ENCODE results near the gene KDM5C.

KDM5C gene
- total RNA-seq: 308 reads per million, percentile 96 among the genes with 10 or more reads in this experiment

DNA sequence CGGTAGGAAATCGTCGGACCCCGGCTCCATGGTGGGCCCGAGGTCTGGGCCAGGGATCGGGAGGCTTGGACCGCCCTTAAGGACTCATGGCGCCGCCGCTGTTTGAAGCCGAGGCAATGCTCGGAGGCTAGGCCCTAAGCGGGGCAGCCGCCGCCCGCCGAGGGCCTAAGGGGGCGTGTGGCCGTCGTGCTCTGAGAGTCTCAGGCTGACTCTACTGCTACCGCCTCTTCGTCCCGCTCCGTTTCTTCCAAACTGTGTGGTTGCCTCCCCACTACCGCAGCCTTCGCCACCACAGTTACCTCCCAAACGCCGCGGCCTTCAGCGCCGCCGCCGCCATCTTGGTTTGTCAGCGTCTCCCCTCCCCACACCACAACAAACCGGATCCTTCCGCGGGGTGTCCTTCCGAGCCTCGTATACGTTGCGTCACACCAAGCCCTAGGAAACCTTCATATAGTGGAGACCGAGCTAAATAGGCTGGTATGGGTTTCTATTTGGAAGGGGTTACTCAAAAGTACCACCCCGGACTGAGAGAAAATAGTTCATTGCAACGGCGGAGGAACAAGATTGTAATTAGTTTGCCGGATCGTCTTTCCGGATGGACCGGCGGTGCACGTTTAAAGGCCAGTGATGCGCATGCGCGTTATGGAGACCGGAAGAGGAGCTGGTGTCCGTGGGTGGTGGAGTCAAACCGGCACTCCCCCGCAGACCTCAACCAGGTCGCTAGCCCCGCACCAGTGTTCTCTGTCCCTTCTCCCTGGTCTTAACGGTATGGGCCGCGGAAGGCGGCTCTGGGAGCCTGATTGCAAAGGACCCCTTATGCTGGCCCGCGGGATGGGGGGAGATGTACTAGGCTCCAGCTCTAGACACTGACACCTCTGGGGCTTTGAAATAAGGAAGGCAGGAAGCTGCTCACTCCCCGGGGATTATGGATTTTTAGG, at the start of gene KDM5C:
TSS of gene KDM5C (minus strand) at position 348 of the 938 bp plus-strand sequence. CDS start at position 30, 318 bp downstream.
- DNase-seq: peak; percentile 89

DNA sequence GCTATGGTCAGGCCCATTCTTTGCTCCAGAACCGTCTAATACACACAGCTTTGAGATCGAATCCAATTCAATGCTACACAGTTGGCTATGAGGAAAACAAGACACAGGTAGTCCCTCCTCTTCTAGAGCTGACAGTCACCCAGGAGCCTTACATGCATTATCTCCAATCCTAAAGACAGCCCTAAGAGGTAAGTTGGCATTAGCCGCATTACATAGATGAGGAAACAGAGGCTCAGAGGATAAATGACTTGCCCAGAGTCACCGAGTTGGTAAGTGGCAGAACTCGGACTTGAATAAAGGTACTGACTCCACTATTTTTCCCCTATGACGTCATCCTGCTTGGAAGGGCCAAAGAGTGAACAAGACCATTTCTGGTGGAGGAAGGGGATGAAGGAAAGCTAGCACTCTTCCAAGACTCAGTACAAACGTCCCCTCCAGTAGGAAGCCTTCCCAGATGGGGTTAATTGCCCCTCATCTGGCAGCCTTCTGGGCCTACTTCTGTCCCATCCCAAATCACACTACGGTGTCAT, 47.9 kb upstream of the KDM5C start:
- DNase-seq: no peak

DNA sequence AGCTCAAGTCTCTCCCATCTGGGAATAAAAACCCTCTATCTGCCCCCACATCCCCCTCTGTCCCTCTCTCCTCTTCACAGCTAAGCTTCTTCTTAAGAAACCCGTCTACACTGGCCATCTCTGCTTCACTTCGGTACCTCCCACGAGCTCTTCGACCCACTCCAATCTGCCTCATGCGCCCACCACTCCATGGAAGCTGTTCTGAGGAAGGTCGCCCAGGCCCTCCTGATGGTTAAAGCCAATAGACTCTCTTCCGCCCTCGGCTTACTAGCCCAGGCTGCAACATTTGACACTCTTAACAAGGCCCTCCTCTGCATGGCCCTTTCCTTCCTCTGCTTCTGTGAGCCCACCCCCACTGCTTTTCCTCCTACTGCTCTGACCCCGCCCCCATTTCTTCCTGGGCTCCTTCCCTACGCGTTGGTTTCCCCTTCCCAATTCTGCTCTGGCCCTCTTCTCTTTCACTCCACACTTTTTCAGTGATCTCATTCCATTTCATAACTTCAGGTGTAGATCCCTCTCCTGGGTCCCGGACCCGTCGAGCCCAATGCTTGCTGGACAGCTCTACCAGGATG, 44.6 kb upstream of the KDM5C start:
- no peak for DNase-seq

DNA sequence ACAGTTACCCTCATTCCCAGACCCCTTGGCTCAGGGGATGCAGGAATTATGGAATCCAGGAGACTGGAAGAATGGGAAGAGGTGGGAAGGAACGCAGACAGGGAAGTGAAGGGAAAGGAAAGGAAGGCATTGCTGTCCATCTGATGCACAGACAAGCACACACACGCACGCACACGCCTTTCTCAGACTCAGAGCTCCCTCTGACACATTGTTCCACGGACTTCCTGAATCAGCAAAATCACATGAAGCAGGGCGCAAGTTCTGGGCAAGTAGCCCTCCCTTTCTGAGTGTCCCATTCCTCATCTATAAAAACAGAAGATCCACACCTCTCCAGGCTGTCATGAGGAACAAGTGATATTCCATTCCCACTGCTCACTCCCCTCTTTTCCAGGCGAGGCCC, 43.2 kb upstream of the KDM5C start:
- DNase-seq: no peak

DNA sequence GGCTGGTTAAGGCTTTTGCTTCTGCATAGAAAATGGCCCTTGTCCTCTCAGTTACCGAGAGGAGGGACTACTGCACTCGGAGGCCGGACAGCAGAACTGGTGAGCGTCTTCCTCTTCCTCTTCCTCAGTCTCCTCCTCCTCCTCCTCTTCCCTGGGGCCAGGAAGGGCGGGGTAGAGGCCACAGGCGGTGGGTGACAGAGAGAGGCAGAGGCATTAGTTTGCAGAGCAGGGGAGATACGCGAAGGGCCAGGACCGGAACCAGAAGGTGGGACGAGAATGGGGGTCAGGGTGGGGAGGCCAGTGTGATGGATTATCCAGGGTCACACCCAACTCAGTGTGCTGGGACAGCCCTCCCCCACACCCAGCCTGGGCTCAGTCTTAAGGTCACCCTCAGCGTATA, 41.9 kb upstream of the KDM5C start:
- no peak for DNase-seq

DNA sequence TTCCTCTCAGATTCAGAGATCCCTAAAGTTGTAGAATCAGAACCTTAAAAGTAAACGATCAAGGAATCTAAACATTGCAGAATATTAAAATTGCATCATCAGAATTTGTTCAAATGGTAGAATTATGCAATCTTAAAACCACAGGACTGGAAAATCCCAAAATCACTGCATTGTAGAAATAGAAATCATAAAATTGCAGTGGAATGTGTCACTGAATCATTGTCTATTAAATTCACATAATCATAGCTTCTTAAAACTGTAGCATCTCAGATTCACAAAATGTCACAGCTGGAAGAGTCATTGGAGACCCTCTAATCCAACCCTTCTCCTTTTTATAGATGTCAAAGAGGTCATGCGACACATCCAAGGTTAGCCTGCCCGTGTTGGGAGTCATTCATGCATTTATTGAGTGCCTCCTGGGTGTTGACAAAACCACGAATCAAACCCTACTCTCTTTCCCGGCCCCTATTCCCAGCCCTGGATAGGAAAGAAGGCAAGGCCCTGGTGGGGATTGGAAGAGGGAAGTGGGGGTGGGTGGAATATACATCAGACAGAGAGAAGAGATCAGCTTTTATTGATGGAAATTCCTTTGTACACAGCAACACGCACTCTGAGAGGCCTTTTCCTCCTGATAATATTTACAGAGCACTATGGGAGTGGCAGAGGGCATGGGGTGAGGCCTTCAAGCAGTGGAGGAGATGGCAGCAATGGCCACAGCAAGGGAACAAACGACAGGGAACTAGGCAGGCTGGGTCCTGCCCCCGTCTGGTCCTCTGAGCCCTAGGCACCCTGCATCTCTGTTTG, 41.0 kb upstream of the KDM5C start:
- DNase-seq: no peak

DNA sequence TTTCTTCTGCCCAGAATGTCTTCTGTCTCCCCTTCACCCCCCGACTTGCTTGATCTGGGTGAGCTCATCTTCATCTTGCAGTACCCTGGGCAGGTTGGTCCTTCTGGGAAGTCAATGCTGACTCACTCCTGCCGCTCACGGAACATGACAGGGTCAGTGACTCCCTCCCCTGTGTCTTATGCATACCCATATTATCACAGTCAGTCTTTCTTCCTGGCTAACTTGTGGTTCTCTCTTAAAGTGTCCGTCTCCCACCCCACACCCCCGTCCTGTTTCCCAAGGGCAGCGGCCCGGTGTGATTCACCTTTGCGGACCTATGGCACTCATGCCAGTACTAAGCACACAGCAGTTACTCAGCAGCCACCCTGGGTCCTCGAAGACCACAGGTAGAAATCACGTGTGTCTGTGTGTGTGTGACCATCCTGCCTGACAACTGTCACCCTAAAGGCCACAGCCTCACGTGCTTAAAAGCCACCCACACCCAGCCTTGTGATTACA, 38.6 kb upstream of the KDM5C start:
- DNase-seq: no peak

DNA sequence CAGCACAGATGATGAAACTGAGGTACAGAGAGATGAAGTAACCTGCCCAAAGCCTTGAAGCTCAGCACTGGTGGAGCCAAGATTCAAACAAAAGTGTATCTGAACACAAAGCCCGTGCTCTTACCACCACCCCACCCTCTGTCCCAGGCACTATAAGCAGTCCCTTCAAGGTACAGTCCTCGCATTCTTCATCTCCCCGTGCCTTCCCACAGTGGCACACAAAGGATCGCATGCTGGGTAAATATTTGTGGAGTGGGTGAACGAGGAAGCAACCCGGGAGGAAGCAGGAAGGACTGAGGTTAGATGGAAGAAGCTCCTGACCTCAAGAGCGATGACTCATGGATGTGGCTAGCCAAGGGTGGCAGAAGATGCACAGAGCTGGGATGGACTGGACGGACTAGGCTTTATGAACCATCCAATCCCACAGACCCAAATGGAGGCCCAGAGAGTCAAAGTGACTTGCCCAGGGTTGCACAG, 37.9 kb upstream of the KDM5C start:
- DNase-seq: no peak

DNA sequence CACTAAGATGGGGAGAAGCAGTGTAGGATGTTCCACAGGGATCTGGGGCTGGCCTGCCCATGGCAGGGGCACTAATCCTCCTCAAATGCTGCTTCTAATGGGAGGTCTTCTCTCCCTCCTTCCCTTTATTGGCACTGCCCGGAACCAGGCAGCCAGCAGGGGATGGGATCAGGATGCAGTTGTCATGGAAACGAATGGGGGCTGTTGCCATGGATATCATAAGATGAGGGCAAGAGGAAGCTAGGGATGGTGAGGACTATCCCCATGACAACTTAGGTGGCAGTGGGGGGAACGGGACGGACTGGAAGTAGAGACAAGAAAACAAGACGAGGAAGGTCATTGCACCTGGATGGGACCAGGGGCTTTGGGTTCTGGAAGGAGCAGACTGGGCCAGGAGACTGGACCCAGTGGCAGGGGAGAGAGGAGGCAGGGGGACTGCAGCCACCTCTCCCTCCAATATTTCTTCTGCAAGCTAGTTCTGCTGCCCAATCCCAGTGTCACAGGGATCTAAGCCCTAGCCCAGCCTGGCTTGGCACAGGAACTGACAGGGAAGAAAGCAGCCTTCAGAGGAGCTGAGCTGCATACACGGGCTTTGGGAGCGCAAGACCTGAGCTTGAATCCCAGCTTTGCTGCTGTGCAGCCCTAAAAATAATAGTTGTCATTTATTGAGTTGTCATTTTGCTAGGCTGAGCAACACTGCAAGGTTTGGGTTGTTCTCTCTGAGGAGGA, 37.3 kb upstream of the KDM5C start:
- DNase-seq: no peak

DNA sequence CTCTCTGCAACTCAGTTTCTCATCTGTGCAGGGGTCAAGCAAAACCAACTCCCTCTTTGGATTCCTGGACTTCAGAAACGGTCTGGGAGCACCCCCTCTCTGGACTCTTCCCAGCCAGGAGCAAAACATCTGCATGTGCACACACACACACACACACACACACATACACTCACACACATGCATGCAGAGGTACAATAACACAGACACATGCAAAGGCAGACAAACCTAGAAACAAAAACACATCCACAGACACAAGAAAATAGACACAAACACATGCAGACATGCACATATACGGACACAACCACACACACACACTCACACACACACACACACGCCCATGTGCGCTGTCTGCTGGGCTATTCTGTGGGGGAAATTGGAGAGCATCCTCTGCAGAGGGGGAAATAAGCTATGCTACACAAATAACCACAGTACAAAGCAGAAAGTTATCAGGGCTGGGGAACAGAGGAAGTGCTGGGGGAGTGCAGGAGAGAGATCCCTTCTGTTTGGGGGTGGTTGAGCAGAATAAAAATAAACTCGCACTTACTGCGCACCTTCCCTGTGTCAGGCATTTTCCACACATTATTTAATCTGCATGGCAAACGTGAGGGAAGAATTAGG, 36.5 kb upstream of the KDM5C start:
- DNase-seq: no peak

DNA sequence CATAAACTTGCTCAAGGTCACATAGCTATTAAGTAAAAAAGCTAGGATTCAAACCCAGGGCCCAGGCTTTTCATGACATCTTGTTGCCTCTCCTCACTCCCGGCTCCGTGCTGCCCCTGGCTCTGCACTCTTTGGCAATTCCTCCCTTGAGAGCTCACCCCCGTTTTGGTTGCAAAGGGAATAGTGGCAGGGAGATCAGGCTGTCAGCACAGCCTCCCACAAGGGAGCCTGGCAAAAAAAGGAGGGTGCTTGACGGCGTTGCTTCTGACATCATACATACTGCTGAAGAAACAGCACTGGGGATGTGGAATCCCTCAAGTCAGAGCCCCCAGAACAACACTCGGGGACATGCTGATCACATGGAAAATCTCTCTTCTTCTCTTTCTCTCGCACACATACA, 35.8 kb upstream of the KDM5C start:
- no peak for DNase-seq

DNA sequence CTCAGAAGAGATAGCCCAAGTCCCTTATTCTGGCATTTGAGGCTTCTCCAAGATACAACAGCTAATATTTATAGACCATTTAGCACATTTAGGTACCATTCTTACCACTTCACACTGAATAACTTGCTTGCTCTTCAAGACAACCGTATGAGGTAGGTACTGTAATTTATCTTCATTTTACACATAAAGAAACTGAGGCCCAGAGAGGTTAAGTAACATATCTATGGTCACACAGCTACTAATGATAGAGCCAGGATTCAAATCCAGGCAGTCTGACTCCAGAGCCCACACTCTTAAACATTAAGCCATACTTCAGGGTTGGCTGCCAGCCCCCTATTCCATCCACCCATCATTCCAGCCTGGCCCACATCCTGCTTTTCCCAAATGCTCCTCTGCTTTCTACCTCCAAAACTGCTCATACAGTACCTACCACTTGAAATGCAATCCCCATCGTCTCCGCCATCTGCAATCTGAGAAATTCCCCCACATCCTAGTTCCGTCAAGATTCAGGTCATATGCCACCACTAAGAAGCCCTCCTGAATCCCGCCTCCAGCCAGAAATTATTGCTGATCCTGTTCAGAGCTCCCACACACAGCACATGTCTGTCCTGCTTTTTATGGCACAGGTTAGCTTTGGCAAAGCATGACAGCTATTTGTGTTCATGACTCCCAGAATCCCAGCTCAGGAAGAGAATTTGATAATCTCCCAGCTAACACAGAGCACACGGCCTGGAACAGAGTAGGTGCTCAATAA, 32.8 kb upstream of the KDM5C start:
- no peak for DNase-seq

DNA sequence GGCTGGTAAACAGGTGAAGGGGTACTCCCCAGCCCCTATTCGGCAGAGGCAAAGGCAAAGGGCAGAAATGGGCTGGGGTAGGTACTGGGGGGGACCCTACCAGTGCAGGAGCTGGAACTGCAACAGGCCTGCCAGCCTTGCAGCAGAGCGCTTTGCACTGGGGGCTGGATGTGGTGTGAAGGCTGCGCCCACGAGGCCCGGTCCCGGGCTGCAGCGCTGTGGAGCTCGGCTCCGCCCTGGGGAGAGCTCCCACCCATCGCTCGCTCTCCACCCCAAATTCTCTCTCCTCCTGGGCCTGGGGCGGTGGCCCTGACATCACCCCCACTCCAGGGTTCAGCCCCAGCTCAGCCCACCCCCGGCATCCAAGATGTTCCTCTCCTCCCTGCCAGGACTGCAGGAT, 32.2 kb upstream of the KDM5C start:
- no peak for DNase-seq

DNA sequence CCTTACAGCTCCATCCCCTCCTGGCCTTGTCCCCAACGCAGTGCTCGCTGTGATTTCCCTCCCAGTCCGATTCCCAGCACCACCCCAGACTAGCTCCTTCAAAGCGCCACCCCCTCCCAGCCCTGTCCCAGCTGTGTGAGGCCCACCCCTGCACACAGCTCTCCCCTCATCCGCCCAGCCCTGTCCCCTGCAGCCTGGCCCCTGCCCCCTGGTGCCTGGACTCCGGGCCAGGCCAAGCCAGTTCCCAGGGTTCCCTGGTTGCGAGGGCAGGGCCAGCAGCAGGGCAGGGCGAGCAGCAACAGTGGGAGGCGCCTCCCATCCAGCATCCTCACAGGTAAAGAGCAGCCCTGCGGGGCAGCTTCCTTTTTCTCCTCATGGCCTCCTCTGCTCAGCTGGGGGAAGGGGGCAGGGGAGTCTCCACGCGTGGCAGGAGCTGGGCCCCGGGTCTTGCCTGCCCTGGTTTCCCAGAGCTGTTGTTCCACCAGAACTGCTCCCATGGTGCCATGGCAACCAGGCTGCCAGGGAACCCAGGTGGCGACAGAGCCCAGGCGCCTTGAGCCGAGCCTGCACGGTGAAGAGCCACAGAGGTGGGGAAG, 31.5 kb upstream of the KDM5C start:
- no peak for DNase-seq

DNA sequence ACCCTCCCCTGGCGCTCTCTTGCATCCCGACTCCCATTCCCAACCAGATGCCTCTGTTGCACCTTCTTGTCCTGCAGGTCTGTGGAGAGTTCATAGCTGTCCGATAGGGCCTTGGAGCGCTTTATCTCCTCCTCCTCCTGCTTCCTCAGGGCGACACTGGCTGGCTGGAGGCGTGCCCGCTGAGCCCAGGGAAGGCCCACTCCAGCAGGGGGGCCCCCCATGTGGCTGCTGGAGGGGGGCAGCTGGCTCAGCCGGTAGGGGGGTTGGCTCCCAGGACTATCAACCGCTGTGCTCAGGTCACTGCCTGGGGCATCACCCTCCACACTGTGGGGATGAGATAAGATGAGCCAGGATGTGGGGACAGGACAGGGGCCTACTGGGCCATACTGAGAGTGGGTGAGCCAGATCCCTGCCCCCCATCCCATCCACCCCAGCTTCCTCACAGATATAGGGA, 30.8 kb upstream of the KDM5C start:
- no peak for DNase-seq

DNA sequence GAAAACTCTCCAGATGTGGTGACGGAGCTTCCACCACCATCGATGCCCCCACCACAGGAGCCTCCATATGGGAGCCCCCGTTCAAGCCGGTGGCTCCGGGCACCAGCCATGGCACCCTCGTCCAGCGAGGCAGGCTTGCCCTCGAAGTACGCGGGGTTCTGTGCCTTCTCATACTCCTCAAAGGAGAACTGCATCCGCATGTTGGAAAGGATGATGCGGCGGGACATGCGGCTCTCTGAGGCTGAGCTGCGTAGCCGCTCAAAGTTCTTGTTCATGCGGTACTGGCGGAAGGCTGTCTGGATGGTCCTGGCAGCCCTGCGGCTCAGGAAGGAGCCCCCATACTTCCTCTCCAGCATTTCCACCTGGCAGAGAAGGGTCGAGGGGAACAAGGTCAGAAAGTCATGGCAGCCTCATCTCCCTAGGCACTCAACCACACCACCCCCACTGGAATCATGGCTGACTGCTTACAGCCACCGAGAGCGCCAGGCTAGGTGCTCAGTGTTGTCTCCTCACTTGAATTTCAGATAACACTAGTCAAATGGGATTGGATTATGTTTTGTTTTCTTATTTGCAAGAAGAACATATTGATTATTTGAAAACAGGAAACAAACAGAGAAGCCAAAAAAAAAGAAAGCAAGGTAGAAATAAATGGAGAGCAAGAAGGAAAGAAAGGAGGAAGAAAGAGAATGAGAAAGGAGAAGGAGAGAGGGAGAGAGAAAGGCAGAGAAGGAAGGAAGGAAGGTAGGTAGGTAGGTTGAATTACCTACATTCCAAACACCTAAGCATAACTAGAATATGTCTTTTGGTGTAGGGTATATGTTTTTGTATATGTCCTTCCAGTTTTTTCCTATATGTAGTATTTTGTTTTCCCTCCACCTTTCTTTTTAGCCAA, 29.8 kb upstream of the KDM5C start:
- DNase-seq: no peak

DNA sequence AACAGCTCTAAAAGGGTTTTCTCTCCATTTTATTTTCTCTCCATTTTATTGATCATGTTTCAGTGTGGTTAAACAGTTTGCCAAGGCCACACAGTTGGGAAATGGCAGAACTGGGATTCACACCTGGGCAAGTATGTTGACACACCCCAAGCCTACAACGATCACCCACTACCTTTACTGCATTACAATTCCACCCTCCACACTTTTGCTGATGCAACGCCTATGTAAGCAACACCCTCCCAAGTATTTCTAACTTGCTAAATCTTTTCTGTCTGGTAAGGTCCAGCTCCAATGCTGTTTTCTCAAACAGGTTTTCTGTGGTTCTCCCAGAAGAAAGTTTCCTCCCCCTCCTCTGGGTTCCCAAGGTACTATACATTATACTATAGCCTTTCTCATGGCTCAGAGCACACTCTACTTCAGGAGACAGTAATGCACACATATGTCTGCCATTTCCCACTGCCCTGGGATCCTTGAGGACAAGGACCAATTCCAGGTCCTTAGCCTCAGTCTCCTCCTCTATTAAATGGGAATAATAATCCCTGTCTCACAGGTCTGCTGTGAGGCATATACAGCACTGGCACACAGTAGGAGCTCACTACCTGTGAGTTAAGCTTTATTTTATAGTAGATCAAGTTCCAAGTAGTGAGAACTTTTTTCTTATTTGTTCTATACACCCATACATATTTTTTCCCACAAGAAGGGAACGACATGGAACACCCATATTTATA, 28.4 kb upstream of the KDM5C start:
- DNase-seq: no peak

DNA sequence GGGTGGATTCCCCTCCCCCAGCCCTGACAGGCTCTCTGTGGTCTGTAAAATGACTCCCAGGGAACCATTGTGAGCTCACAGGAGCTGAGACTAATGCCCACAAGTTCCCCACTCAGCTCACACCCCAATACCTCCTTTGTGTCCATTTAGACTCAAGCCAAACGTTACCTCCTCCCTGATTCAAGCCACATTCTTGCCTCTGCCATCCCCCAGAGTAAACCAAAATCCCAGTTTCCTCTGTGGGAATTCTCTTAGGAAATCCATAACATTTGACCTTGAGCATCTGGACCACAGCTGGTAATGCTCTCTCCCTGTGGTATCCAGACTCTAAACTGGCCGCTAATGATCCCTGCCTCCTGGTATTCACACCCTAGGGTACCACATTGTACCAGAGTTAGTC, 26.3 kb upstream of the KDM5C start:
- DNase-seq: no peak

DNA sequence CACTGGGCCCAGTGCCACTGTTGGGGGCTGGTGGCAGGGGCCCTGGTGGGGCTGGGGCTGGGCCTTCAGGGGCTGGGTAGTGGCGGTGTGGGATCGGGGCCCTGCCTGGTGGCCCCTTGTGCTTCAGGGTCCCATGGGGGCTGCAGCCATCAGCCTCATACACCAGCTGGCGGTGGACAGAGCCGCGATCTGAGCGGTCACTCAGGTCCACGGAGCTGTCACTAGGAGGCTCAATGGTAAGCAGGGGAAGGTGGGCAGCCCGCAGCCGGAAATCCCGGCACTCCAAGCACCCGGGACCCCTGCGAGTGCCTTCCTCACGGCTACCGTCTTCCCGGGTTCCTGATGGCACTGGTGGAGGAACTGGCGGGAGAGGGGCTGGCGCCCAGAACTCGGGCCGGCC, 25.5 kb upstream of the KDM5C start:
- DNase-seq: no peak
